Stimulated activated CD4-positive, alpha-beta T cell treated with anti-CD3 and anti-CD28 coated beads, Interleukin-2, amount 100 ng/mL, for 24 hours (primary cell): ENCODE measurements around the gene EXOC5.
"Not testable (repeated sequence)": the region's sequence is repeated elsewhere in the genome, so short reads cannot be mapped to it uniquely, and the experiment has no call there.

Experiments used
- DNase-seq, 2 donors: peaks; one replicate each; pipeline ENCODE4 v3.0.0-alpha.2; 2020

Gene EXOC5

GRCh38 chr14:57258221-57258620 is 10.5 kb downstream of the EXOC5 start:
- DNase-seq, result not testable (repeated sequence)

- no peak for DNase-seq
These were observed 13.8 kb downstream of the EXOC5 start for GRCh38 chr14:57254884-57255283.

- DNase-seq, result no peak
These were observed 21.6 kb downstream of the EXOC5 start for GRCh38 chr14:57246933-57247657.

- DNase-seq, result no peak
These were observed 22.8 kb downstream of the EXOC5 start for GRCh38 chr14:57245941-57246340.

DNA sequence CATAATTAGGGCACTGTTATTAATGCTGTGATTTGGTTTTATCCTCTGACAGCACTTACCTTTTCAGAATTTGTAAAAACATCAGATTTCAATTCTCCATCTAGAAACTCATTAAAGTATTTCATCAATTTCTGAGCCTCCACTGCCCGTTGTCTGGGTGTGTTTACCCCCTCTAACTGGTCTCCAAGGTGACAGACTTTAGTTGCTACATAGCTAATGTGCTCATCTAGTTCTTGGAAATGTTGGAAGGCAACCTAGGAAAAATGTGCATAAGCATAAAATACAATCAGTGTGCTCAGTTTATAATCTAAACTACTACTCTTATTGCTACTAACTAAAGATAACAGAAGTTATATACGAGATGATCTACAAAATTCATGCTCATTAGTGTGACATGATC is 24.6 kb downstream of the EXOC5 start:
- no peak for DNase-seq

DNA sequence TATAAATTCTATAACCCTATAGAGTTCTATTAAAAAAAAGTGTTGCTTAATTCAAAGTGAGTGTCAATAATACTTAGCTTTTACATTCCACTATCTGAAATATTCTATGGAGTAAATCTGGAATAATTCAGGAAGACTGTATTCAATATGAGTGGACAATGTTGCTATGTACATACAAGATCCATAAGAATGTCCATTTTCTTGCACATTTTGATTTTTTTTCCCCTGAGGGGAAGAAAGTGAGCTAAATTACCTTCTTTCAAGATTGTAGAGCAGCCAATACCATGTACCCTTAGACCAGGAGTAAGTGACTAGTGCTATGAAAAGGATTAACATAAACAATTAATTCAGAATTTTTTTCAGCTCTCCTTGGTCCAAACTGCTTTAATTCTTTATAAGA is 25.4 kb downstream of the EXOC5 start:
- no peak for DNase-seq

DNA sequence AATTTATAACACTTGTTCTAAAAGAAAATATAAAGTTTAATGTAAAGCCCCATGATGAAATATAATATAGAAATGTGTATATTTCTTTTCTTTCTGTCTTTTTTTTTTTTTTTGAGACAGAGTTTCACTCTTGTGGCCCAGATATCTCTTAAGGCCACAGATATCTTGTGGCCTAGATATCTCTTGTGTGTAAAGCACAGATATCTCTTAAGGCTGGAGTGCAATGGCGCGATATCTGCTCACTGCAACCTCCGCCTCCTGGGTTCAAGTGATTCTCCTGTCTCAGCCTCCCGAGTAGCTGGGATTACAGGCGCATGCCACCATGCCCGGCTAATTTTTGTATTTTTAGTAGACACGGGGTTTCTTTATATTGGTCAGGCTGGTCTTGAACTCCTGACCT is 28.6 kb downstream of the EXOC5 start:
- DNase-seq, result not testable (repeated sequence)

DNA sequence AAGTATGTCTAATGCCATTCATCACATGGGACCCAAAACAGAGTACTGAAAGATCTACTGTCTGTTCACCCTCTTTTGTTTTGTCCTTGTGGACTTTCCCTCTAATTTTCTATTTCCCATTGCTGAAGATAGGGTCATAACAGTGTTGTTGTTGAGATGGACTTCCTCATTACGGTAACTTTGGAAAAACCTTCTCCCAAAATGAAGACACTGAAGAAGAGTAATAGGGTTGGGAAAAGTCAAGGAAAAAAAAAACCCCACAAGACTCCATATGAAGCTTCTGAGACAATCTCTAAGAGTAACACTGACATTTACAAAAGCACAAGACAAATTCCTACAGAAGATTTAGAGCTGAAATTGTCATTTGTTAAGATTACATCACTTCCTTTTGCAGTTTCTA is 36.7 kb downstream of the EXOC5 start:
- no peak for DNase-seq

GRCh38 chr14:57228320-57228719 is 40.4 kb downstream of the EXOC5 start:
- DNase-seq, result not testable (repeated sequence)

DNA sequence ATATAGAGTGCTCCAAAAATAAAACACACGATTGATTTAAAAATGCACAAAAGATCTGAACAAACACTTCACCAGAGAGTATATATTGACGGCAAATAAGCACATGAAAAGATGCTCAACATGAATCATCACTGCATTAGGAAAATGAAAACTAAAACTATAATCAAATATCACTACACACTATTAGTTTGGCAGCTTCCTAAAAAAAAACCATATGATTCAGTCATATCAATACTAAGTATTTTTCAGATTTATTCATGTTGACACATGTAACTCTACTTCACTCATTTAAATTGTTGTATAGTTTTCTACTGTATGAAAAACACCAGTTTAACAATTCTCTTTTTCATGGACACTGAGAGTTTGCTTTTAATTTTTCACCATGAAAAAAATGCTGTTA is 41.6 kb downstream of the EXOC5 start:
- DNase-seq, result no peak

DNA sequence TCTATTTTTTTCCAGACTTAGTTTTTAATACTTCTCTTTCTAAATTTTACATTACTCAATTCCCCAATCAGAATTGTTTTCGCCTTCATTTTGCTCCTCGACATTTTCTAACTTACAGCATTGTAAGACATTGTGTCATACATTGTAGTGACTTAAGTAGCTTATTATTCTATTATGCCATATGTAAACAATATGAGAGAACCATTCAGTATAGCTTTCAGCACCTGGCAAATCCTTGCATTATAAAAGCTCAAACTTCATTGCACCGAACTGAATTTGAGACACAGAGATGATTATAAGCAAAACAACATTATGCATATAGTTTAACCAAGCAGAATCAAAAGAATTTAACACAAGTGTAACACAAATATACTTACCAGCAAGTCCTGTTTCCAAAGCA is 46.8 kb downstream of the EXOC5 start:
- no peak for DNase-seq

- DNase-seq, result no peak
These were observed 55.8 kb downstream of the EXOC5 start for GRCh38 chr14:57212919-57213318.

DNA sequence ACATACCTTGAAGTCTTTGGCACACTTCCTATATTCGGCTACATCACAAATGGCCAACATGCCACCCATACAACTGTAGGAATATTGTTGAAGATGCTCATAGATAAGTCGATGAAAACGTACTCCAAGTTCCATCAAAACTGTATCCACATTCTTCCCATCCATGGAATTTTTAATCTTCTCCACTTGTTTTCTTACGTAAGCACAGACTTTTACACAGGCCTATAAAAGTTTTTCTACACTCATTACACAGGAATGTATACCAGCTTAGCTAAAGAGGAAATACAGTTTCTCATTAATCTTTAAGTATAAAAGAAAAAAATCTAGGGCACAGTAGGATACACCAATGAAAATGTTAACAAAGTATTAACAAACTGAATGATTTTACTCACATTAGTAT is 59.1 kb downstream of the EXOC5 start:
- no peak for DNase-seq

DNA sequence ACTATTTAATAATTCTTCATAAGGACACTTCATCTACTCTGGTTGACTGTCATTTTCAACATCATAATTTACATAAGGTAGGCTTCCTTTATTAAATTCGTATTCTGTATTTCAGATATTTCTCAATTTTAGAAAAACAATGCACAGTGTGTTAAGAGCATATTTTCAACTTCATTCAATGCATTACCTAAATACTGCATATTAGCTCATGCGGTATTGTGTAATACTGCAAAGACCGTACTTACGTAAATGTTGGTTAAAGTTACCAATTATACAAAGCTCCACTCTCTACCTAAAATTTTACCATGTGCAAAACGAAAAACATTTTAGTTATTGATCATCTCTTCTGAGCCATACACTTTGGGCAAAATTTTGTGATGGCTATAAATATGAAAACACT is 62.8 kb downstream of the EXOC5 start:
- no peak for DNase-seq

DNA sequence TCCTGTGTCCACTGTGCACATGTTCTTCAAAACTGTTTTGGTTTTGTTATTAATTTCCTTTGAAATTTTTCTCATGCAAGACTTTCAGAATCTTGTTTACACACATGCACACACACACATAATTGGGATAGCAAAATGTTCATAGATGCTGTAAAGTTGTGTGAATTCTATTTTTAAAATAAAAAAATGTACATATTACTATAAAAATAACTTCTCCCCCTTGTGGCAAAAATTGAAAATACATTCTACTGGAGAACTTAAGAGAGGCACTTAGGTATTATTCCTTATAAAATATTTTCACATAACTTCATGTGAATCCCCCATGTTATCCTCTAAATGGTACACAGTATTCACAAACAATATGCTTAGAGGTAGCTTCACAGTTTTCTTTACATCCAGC is 66.0 kb downstream of the EXOC5 start:
- DNase-seq, result not testable (repeated sequence)

GRCh38 chr14:57199921-57200320 is 68.8 kb downstream of the EXOC5 start:
- no peak for DNase-seq

DNA sequence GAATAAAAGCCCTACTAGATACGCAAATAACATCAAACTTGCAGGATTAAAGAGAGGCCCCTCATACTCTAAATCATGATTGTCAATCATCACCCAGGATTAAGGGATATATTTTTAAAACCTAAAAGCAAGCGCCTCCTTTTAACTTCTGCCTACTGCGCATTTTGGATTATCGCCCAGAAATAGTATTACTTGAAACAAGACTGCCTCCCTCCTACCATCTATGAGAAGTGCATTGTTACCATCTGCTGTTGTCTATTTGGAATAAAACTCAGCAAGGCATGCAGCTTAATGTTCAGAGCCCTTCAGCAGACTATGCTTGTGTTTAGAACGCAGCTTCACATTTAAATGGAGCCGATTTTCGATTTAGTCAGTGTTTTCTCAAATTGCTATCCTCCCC is 79.6 kb downstream of the EXOC5 start:
- no peak for DNase-seq

DNA sequence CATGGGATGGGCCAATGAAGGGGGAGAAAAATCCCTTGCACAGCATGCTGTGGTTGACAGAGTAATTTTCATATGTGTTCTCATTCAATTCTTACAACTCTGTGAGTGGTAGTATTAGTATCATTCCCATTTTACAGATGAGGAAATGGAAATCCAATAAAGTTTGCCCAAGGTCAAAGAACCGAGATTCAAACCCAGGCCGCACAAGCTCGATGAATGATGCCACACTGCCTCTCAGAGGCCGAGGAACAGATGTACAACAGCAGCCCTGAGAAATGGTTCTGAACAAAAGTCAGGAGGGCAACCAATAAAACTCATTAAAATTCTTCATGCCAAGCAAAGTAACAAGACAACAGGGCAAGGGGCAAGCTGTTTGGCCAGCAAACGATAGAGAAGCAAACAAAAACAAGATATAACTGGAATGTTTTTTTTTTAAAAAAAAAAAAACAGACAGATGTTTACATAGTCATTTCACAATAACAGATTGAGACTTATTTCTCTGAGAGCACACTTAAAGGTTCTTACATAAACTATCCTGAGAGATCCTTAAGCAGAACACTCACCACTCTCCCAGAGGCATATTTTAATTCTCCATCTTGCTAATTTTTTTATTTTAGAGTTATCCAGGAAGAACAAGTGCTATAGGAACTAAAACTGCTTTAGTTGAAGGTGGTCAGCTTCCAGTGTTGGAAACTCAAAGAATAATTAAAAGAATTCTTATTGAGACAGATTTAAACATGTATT is 85.8 kb downstream of the EXOC5 start:
- DNase-seq, result no peak

DNA sequence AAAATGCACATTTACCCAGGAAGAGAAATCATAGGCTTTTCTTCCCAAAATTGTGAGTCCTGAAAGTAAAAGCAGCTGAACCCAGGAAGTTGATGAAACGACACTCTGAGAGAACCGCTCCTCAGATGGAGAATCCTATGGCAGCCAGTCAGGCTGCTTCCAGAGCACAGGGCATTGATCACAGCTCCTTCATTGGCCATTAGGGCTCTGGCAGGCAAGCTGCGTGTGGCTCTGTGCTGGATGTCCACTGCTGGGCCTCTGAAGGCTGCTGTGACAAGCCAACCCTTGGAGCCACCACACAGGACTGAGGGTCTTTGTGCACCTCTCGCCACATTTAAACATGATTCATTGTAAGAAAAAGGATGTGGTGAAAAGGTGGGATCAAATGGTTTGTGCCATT is 89.4 kb downstream of the EXOC5 start:
- no peak for DNase-seq

GRCh38 chr14:57174466-57174865 is 94.2 kb downstream of the EXOC5 start:
- DNase-seq, result no peak

- no peak for DNase-seq
These were observed 96.8 kb downstream of the EXOC5 start for GRCh38 chr14:57171903-57172302.

- no peak for DNase-seq
These were observed 97.3 kb downstream of the EXOC5 start for GRCh38 chr14:57171363-57171762.

DNA sequence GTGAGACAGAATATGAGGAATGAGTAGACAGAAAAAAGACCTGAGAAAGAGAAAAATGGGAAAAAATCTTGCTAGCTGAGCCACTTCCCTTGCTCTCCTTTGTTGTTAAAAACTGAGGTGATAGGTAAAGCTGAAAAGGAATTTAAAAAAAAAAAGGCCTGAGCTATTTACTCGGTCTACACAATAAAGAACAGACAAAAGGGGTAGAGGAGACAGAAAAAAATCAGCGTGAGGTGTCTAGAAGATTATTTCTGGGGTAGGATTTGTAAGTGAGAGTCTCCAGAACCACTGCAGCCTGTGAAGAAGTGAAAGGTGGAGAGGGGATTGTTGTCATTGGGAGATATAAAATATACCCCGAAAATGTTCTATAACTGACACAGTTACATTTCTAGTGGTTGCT is 98.8 kb downstream of the EXOC5 start:
- DNase-seq, result no peak

DNA sequence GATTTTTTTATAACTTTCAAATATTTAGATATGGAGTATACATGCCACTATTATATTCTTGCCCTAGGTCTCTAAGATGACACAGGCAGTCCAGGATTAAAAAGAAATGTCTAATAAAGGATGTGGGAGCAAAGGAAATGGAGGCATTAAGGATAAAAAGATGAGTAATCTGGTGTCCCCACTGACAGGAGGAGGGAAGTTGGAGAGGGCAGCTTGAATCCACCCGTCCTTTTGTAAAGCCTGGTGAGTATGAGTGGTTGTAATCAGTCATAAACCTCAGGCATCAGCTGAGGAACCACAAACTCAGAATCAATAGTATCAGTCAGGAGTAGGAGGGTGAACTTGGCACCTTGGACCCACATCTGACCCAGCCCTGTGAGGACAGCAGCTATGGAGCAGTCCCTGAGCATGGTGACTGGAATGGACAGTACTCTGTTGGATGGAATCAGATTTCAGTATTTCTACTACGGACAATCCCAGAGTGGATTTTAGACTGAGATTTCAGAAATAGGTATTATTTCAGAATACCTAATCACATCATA is 100.5 kb downstream of the EXOC5 start:
- DNase-seq, result no peak
